Inferior parietal cortex (tissue), 1 donor: ENCODE data around the gene TRPM8.
"Not testable (repeated sequence)": the region's sequence is repeated elsewhere in the genome, so short reads cannot be mapped to it uniquely, and the experiment has no call there.

Experiments
- DNase-seq: peaks from one replicate; pipeline ENCODE4 v3.0.0-alpha.2; 2016; ENCODE audit errors: extremely low spot score

The TRPM8 gene

DNA sequence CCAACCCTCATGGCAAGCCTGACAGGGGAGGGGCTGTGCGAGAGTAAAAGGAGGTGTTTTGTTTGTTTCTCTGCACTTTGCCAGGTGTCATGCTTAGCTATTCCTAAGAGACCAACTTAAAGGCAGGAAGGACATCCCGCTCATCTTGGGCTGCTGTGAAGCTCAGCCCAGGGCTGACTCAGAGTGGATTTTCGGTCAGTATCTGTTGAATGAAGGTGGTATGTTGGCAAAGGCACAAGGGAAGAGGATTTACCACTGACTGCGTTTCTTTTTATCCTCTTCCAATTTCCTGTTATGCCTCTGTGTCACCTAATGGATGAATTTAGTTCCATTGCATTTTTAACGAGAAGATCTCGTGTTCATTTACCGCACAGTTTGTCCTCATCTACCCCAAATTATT is 18.9 kb downstream of the TRPM8 start:
- DNase-seq: no peak

DNA sequence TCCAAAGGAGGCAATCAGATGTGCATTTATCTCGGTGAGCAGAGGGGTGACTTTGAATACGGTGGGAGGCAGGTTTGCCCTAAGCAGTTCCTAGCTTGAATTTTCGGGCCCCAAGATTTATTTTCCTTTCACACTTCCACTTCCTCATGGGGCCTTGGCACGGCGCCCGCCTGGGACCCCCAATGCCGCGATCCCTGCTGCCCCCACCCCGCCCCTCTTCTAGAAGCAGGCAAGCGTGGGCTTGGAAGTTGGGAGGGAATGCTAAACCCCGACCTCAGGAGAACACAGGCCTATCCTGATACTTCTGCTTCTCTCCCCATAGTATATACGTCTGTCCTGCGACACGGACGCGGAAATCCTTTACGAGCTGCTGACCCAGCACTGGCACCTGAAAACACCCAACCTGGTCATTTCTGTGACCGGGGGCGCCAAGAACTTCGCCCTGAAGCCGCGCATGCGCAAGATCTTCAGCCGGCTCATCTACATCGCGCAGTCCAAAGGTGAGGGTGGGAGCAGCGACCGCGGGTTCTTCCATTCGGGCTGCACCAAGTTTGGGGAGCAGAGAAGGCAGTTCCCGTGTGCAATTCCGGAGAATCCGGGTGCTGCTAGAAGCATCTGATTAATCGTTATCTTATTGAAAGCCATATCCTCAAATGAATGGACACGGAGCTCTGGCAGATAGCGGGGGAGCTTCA is 21.6 kb downstream of the TRPM8 start:
- DNase-seq: no peak

DNA sequence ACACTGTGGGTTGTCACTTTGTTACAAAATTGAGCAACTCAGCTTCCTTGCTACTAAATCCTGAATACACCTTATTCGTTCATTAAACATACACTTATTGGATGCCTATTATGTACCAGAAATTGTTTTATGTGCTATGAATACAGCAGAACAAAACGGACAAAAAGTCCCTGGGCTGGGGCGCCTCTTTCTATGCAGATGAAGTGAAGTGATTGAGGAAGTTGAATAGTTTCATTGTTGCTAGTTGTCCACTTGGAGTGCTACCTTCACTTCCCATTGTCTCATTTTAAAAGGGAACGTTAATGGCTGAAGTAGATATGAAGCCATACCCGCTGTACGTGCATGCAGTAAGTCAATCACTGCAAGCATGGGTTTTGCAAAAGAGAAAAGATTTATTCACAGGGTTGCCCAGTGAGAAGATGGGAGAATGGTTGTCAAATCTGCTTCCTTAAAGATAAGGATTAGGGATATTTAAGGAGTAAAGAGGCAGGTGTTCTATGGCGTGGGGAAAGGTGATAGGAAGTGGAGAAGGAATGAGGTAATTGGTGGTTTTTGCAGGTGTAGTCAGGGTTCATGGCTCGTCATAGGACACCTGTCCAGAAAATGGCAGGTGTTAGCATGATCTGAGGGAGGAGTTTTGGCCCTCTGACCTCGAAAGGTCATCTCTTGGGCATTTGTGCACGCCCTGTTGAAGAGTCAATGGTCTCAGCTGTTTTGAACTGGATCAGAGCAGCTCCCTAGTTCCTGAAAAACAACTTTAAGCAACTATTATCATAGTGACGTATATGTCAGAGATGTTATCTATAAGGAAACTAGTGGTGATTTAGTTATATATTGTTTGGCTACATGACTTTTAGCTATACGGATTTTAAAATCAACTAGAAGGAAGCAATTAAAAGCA is 23.5 kb downstream of the TRPM8 start:
- no peak for DNase-seq

DNA sequence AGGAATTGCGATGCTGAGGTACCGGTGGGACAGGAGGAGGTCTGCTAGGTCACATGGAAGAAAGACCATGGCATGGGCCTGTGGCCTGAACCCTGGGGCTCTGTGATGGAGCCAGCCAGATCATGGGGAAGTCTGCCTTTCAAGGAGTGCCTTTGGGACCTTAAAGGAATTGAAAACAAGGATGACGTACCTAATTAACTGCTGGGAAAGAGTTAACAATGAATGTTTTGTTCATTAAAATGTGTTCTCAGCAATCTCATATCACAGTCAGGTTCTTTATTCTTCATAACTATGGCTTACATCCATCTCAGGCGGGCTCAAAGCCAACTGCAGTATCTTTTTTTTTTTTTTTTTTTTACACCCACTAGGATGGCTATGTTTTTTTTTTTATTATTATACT is 25.6 kb downstream of the TRPM8 start:
- no peak for DNase-seq

DNA sequence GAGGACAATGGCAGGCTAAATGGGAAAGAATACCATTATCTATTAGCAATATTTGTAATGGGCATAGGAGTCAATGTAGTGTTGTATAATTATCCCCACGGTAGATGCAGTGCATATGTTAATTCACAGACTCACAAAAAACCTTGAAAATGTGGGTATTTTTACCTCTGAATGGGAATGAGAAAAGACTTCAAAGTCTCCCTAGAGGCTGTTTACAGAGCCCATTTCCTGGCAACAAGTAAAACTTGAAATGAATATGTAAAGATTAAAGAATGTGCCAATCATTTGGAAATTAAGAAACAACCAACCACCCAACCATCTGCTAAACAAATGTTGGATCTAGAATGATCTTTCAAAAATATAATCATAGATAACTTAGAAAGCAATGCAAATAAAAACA is 27.1 kb downstream of the TRPM8 start:
- no peak for DNase-seq

DNA sequence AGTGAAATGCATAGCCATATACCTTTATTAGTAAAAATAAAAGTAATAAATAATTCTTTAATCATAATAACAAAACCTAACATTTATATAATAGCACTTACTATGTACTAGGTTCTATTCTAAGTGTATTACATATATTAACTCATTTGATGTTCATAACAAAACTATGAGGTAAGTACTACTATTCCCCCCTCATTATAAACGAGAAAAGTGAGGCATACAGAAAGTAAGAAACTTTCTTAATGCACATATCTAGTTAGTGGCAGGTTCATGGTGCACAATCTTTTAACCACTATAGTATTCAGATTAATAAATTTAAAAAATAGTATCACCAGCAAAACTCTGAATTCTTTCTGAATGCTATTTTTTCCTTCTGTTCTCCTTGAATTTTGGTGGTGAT is 27.5 kb downstream of the TRPM8 start:
- no peak for DNase-seq

DNA sequence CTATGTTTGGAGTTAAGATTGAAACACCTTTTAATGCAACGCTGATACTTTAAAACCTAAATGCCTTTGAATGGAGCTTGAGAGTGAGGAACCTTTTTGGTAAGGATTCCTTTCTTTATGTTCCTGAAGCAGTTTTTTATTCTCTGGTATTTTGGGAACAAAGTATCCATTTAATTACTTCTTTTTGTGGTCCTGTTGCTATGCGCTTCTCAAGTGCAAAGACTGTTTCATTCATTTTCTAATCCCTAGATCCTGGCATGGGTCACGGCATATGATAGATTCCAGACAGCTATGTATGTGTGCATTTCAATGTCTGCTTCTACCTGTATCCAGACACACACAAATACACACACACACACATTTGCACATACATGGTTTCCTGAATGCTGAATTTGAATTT is 28.0 kb downstream of the TRPM8 start:
- DNase-seq: no peak

DNA sequence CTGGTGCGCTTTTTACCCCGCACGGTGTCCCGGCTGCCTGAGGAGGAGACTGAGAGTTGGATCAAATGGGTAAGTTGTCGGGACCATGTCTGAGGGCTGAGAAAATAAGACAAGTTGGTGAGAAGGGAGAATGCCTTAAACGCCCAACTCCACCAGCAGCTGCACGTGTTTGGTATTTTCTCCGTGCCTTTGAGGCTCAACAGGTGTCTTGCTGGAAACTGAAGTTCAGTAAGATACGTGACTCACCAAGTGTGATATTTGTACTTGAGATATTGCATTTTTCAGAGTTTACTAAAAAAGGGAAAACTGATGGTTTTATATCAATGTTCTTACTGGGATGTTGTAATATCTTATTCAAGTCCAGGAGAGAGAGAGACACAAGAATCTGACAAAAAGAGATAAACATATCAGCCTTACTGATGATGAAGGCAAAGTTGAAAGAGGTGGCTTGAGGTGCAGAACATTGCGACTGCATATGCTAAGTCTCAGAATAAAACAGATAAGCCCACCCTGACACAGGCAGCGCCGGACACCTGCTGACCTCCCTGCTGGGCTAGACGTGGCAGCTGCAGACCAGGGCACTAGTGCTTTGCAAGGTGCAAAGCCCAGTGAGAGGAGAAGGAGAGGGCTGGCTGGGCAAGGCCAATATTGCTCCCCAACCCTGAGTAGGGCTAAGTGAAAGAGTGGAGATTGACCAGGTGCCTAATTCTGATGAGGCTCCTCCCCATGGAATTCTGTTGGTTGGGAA is 33.1 kb downstream of the TRPM8 start:
- no peak for DNase-seq

DNA sequence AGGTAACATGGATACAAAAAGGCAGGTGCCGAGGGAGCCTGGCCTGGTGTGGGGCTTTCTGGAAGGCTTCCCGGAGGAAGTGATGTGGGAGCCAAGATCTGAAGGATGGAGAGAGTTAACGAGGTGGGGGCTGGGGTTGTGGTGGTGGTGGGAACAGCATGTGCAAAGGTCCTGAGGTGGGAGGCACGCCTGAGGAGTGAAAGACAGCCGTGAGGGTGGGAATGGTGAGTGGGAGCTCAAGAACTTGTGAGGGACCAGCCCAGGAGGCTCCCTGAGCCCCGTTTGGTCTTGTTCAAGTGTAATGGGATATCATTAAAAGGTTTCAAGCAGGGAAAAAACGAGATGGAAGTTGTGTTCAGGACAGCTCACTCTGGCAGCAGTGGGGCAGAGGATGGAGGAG is 35.2 kb downstream of the TRPM8 start:
- no peak for DNase-seq

DNA sequence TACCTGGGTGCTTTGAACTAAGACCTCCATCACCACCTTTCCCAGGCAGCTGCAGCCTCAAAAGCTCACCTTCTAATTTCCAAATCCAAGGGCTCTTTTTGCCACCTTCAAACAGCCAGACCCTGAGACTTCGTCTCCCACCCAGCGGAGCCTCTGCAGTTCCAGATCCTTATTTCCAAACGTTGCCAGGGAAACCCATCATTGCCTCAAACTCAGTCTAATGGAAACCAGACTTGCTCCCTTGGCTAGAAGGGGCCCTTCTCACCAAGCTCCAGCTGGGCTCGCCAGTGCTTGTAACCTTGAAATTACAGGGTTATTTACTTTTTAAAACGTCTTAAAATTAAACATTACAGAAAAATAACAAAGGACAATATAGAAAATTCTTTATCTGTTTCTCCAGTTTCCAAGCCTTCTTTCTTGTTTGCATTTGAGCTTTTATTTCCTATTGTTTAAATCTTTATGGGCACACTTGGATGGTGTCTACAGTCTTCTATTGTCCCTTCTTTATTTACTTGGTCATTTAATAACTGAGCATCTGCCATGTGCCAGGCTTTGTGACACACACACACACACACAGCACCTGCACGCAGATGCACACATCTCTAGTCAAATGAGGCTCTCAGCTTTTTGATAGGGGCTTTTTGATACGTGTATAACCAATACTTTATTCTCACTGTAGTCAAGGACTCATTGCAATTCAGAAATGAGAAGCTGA is 36.1 kb downstream of the TRPM8 start:
- no peak for DNase-seq

DNA sequence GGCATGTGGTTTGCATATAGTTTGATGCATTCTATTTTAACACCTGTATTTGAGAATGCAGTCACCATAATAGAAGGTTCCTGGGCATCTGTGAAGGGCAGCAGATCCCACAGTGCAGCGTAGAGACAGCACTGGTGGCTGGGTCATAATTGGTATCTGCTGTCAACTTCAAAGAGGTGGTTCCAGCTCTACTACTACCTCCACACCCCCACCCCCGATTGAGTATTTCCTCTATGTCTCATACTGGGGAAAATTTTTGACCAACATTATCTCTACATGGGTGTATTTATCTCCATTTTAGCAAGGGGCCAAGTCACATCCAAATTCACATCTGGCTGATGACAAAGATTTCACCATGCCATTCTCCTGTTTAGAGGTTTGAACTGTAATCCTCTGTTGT is 43.0 kb downstream of the TRPM8 start:
- no peak for DNase-seq

DNA sequence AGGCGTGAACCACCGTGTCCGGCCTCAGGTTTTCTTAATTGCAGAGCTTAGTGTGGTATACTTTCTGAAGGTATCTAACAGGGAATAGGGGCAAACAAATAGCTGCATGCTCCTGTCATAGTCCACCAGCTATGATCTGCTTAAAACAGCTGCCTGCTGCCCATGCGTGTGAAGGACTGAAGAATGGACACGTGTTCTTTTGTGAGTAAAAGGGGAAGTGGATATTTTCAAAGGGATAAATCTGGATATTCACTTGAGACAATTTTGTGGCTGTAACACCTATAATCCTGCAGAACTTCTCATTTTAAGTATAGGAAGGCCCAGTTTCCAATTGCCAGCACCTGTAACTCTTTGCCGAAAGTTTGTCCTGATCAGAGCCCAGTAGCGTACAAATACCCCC is 44.7 kb downstream of the TRPM8 start:
- DNase-seq: no peak

DNA sequence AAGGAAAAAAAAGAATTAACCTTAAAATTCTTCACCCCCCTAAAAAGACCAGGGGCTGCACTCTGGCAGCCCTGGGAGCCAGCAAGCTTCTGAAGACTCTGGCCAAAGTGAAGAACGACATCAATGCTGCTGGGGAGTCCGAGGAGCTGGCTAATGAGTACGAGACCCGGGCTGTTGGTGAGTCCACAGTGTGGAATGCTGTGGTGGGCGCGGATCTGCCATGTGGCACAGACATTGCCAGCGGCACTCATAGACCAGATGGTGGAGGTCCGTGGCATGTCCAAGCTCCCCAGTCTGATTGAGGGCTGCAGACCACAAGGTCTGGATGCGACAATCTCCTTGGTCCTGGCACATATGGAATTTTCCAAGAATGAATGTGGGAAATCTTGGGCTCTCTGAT is 47.4 kb downstream of the TRPM8 start:
- DNase-seq: no peak

DNA sequence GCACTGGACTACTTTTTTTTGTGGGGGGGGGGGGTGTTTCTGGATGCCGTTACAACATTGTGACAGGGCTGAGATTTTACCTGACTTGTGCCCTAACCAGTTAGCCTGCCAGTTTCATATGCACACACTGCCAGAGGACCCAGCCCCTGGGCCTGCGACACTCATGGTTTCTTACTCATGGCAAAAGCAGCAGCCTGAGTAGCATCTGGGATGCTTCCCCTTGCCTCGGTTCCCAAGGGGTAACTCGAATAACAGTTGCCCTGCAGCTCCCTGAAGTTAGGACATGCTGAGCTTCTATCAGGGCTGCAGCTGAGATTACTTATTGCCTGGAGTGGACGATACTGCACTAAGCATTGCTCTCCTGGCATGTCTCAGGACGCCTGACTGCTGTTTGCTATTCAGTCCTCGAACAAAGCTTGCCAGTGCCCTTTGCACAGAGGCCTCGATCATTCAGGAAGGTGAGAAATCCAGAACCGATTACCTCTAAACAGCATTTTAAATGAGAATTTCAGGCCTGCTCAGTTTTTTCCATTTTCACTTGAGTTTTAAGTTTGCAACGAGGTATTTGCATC is 47.9 kb downstream of the TRPM8 start:
- DNase-seq: no peak

DNA sequence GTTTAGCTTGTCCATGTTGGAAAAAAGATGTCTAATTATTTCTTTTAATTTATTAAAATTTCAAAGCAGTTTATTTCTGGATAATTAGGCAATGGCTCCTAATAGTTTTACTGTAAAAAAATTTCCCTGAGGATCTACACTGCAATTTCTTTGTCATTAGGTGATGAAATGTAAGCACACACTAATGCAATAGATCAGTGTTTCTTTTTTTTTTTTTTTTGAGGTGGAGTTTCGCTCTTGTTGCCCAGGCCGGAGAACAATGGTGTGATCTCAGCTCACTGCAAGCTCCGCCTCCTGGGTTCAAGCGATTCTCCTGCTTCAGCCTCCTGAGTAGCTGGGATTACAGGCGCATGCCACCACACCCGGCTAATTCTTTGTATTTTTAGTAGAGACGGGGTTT is 48.5 kb downstream of the TRPM8 start:
- DNase-seq: not testable (repeated sequence)

DNA sequence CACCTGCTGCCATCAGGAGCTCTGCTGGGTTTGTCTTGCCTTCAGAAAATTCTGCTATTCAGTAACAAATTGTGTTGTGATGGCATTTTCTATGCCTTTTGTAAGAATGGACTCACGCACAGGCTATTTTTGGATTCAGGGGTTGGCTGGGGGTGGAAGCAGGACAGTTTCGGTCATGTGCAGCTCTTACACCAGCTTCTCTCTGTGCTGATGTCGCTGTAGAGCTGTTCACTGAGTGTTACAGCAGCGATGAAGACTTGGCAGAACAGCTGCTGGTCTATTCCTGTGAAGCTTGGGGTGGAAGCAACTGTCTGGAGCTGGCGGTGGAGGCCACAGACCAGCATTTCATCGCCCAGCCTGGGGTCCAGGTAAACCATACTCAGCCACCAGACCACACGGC is 49.2 kb downstream of the TRPM8 start:
- DNase-seq: peak; percentile 41

DNA sequence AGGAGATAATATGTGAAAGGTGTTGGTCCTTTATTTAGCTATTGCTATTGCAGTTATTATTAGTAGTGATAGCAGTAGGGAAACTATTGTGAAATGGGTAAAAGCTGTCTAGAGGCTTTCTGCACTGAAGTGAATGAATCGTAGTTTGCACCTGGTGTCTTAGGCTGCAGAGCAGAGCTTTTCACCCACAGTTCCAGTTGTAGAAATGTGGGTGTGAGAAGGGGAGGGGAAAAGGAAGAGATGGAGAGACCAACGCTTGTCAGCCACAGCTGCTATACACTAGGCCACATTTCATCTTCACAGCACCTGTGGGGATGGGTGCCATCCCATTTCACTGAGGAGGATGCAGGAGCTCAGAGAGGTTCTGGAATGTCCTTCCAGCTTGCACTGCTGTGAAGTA is 50.0 kb downstream of the TRPM8 start:
- DNase-seq: no peak

DNA sequence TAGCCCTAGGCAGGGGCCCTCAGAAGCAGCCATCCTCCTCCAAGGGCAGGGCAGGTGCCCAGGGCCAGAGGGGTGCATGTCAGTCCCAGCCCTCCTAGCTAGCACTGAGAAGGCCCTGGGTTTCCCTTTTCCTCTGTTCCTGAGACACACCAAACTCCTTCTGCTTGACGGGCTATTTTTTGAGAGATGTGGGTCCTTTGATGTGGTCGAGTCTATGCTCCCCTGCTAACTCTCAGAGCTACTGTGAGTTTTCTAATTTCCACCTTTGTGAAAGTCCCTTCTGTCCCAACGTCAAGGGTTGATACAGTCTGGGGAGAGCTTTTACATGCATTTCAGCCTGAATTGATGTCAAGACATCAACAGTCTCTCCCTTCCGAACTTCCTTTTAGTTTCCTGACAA is 51.4 kb downstream of the TRPM8 start:
- no peak for DNase-seq

DNA sequence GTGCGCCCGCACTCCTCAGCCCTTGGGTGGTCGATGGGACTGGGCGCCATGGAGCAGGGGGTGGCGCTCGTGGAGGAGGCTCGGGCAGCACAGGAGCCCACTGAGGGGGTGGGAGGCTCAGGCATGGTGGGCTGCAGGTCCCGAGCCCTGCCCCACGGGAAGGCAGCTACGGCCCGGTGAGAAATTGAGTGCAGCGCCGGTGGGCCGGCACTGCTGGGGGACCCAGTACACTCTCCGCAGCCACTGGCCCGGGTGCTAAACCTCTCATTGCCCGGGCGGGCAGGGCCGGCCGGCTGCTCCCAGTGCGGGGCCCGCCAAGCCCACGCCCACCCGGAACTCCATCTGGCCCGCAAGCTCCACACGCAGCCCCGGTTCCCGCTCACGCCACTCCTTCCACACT is 55.3 kb downstream of the TRPM8 start:
- DNase-seq: not testable (repeated sequence)

DNA sequence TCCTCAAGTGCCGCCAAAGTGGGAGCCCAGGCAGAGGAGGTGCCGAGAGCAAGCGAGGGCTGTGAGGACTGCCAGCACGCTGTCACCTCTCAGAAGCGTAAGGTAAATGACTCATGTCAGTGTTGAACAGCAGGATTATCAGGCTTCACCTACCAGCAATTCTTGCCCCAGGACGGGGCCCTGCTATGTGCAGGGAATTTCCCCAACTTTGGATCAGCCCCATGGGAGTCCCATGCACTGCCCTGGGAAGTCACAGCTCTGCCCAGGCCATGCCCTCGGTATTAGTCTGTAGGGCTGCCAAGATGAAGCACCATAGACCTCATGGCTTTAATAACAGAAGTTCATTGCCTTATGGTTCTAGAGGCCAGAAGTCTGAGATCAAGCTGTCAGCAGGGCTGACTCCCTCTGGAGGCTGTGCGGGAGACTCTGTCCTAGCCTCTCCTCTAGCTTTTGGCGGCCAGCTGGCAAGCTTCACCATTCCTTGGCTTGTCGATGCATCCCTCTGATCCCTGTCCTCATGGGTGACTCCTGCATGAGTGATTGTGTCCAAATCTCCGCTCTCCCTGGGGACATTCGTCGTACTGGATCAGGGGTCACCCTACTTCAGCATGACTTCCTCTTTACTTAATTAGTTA is 55.9 kb downstream of the TRPM8 start:
- no peak for DNase-seq

DNA sequence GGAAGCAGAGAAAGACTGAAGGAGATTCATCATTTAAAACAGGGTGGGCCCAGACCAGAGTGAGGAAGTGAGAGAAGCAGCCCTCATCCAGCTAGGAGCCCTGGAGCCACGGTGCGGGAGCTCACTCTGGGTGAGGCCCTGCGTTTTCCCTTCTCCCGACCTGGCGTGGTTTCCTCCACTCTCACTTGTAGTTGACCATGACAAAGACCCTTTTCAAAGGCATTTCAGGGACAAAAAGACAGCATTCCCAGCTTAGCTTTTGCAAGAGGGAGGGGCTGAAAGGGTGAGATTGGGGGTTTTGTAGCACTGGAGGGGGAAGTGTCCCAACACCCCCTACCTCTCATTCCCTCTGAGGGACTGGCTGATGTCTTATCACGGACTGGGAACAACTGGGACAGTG is 56.6 kb downstream of the TRPM8 start:
- DNase-seq: no peak
